ENCODE data around the gene SLC2A1.

Gene SLC2A1

DNA sequence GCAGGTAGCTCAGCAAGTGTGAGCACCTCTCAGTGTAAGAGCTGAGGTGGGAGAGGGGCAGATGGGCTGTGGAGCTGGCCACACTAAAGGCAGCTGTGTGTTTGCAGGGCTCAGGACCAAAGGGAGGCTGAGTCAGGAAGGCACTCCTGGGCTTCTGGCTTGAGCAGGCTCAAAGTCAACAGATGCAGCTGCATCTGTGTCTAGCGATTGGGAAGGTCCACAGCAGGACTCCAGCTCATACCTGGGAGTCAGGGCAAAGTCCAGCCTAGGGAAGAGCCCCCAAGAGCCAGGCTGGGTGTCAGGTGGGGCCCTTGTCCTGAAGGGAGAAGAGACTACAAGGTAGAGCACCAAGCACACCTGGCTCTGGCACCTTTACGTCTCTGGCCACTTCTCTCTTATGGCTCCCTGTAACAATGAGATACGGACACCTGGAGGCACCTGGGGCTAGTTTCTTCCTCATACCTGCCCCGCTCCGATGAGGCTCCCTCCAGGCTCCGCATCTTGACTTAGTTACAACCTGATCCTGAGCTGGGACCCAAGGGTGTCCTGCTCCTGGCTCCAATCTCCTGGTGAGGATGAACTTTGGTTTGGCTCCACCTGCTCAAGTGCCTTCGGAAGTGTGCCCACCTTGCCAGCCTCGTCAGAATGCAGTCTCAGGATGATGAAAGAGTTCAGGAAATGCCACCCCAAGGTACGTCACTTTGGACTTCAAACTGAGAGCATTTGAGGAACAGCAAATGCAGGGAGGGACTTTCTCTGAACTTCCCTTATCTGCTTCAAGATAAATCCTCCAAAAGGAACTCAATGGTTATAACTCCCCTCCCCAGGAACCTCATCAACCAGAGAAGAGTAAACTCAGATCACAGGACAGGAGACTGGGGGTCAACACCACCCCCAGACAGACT lies 21.5 kb upstream of the SLC2A1 start:
- DNase-seq, result no peak

GRCh38 chr1:42979036-42979430 lies 20.4 kb upstream of the SLC2A1 start:
- no peak for DNase-seq

DNA sequence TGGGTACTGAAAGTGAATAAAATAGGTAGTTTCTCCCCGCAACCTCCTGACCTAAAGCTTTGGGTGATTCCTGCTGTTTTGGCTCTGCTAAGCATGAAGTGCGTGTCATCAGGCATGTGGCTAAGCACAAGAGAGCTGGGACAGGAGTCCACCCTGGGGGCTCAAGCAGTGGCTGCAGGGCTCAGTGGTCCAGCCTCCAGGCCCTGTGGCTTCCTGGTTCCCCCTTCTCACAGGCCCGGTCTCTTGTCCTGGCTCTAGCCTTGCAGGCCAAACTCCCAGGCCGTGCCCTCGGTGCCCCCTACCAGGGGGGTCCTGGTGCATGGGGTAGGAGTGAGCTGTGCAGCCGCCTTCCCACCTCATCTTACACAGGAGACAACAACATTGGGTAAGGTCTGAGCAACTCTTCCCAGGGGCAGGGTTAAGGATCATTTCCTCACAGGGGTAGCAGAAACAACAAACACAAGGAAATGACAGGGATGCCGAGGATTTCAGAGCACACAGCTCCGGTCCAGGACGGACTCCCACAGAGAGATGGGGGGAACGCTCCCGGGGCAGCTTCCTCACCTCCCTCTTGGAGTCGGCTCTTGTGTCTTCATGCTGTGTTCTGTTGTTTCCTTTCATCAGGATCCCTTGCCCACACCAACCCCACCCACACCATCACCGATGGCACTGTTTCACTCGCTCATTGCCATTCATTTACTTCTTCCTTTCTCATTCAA lies 19.8 kb upstream of the SLC2A1 start:
- DNase-seq, result no peak

GRCh38 chr1:42977653-42978052 lies 19.0 kb upstream of the SLC2A1 start:
- DNase-seq, result no peak

DNA sequence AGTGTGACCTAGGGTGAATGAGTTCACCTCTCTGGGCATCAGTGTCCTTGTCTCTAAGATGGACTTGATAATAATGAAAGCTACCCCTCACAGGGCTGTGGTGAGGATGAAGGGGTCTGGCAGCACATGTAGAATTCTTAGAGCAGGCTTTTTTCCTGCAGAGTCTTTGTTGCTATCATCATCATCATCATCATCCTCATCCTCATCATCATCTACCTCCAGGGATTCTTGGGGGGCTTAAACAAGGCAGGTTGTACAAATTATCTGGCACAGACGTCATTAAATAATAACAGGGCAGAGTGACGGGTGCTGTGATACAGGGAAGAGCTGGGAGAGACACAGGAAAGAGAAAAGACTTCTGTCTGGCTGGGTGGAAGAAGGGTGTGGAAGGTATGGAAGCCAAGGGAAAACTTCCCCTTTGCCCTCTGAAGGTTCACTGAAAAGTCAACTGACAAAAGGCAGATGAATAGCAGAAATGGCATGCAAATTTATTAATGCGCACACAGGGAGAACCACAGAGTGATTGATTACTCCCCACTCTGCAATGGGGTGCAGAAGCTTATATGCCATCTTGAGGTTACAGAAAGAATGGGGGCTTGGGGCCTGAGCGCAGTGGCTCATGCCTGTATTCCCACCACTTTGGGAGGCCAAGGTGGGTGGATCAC lies 17.0 kb upstream of the SLC2A1 start:
- DNase-seq, result no peak

DNA sequence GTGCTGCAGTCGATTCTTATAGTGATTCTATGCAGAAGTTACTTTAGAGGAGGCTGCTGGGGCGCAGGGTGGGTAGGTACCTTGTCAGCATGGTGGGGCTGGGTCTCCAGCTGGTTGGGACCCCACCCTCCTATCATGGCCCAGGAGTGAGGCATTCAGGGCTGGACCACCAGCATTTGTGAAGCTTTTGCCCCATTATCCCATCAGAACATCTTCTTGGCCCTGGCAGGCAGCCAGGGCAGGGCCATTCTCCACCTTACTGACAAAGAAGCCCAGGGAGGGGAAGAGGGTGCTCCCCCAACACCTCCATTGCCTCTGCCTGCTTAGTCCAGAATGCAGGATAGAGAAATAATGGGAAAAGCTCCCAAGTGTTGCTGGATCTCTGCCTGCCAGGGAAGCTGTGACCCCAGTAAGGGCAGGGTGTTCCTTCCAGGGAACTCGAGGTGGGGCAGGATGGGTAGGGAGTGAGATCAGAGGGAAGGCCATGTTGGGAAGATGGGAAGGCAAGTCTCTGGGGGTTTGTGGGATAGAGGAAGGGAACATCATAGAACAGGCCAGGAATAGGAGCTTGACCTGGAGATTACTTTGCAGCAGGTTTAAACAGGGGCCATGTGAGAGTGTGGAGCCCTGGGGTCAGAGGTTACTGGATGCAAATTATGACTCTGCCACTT lies 16.2 kb upstream of the SLC2A1 start:
- DNase-seq, result no peak

- DNase-seq, result no peak
Measured at GRCh38 chr1:42973799-42974198, 15.1 kb upstream of the SLC2A1 start.

- DNase-seq, result no peak
Measured at GRCh38 chr1:42973286-42973685, 14.6 kb upstream of the SLC2A1 start.

DNA sequence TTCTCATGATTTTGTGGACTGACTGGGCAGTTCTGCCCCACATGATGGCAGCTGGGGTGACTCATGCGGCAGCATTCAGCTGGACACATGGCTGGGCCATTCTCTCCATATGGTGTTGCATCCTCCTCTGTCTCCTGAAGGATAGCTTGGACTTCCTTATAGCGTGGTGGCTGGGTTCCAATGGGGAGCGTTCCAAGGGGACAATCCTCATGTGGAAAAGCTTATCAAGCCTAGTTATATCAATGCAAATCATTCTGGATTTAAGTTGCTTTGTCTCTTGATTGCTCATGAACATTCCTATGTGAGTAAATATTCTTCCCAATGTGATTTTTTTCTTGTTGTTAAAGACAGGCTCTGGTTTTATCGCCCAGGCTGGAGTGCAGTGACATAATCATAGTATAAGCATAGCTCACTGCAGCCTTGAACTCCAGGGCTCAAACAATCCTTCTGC lies 13.2 kb upstream of the SLC2A1 start:
- DNase-seq, result no peak

DNA sequence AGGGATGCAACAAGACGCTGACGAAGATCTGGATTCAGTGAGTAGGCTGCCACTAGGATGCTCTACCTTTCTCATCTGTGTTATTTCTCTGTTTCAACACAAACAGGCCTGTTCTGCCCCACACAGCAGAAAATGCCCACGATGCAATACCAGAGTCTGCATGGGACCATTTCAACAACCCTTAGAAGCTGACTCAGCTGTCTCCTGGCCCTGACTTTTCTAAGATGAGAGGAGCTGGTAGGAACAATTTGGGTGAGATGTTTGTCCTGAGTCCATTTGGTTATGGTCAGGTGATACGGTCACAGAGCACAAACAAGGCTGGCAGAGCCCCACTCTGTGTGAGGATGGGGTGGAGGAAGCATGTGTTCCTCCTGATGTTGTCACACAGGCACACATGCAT lies 11.5 kb upstream of the SLC2A1 start:
- no peak for DNase-seq

DNA sequence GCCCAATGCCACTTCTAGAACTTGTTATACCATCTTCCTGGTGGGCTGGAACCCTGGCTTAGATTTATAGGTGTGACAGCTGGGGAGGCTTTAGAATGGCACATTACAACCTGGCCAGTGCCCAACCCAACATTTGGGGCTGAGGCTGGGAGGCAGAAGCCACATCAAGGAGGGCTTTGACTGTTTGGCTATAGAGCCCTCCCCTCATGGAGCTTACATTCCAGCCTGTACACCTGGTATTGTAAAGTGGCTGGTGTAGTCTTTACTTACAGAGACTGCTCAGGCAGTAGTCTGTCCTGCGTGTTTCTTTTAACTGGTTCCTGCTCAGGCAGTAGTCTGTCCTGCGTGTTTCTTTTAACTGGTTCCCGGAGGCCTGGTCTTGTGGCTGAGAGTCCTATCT lies 10.0 kb upstream of the SLC2A1 start:
- no peak for DNase-seq

- DNase-seq, result no peak
Measured at GRCh38 chr1:42966688-42967612, 8.3 kb upstream of the SLC2A1 start.

- no peak for DNase-seq
Measured at GRCh38 chr1:42965378-42965777, 6.7 kb upstream of the SLC2A1 start.

GRCh38 chr1:42964044-42964812 lies 5.6 kb upstream of the SLC2A1 start:
- no peak for DNase-seq

GRCh38 chr1:42963378-42964043 lies 4.8 kb upstream of the SLC2A1 start:
- no peak for DNase-seq

DNA sequence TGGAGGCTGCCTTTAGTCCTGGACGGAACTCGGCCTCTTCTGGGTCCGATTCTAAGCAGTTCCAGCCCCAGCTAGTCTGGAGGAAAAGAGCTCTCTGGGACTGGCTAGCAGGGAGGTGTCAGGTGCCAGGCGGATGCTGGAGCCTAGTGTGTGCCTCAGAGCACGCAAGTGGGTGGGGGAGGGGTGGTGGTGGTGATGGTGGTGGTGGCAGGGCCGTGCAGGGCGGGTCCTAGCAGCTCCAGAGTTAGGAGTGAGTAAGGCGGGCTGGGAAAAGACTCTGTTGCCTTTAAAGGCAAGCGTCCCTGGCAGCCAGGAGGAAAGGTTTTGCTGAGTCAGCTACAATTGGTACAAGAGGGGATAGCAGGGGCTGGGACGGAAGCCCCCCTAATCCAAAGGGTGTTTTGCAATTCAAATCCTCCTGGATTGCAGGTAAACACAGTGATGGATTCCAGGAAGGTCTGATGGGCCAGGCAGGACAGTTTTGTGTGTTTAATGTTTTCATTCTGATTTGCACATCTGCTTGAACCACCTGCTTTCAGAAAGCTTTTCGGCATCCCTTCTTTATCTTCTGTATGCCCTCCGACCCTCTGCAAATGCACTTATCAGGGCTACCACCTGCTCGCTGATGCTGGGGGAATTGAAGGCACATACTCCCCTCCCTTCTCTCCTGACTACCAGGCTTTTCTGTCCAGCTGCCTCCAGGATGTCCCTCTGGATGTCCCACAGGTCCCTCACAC lies 4.1 kb upstream of the SLC2A1 start:
- no peak for DNase-seq

- no peak for DNase-seq
Measured at GRCh38 chr1:42961312-42962091, 2.8 kb upstream of the SLC2A1 start.

- no peak for DNase-seq
Measured at GRCh38 chr1:42960566-42961311, 2.1 kb upstream of the SLC2A1 start.

- DNase-seq, result no peak
Measured at GRCh38 chr1:42960122-42960390, 1.4 kb upstream of the SLC2A1 start.

All from activated CD4-positive, CD25-positive, alpha-beta regulatory T cell (primary cell).